ENCODE data around the gene PRELP.

The PRELP gene

DNA sequence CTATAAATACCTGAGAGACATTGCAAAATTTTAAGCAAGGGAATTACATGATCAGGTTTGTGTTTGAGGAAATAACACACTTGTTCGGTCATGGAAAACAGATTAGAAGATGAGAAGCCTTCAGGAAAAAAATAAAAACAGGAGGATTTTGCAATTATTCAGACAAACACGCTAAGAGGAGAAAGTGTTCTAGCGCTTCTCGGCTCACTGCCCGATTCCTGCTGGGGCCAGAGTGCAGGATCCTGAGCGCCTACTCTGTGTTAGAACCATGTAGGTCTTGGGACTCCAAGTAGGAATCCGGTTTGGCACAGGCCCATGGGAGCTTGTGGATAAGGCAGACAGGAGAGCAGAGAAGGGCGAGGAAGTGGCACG, 8.1 kb upstream of the PRELP start:
- TF ChIP-seq, protein P1, sequence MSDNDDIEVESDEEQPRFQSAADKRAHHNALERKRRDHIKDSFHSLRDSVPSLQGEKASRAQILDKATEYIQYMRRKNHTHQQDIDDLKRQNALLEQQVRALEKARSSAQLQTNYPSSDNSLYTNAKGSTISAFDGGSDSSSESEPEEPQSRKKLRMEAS (IDR thresholded peaks at IDR 0.05; ENCODE audit: low read depth, low read length): no peak
- no peak for TF ChIP-seq POLR2A (IDR thresholded peaks at IDR 0.05; ENCODE audit: extremely low read depth, insufficient read length)
- TF ChIP-seq MYC (IDR thresholded peaks at IDR 0.05; ENCODE audit: low read depth, low read length): no peak
- no peak for TF ChIP-seq CTCF (IDR thresholded peaks at IDR 0.05; ENCODE audit: low read depth, low read length)
- H3K4me3 ChIP-seq (ENCODE audit: low read depth, low read length): no peak overlapping the region
- DNase-seq (ENCODE audit: low read depth): no peak

DNA sequence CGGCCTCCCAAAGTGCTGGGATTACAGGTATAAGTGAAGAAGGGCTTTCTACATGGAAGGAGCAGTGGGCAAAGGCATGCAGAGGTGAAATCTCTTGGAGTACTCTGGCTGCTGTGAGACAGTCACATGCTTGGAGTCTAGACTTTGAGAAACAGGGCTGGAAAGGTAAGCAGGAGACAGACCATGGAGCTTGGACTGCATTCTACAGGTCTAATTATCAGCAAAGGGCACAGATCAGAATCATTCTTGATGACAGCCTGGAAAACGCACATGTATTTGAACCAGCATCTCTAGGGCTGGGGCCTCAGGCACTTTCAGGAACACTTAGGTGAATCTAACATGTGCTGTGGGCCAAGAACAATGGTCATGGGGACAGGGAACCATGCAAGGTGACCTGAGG, 7.3 kb upstream of the PRELP start:
- no peak overlapping the region for H3K4me3 ChIP-seq (ENCODE audit: low read depth, low read length)
- no peak for DNase-seq (ENCODE audit: low read depth)
- TF ChIP-seq CTCF (IDR thresholded peaks at IDR 0.05; ENCODE audit: low read depth, low read length): no peak
- TF ChIP-seq POLR2A (IDR thresholded peaks at IDR 0.05; ENCODE audit: extremely low read depth, insufficient read length): no peak
- TF ChIP-seq, protein P1 (IDR thresholded peaks at IDR 0.05; ENCODE audit: low read depth, low read length): no peak
- no peak for TF ChIP-seq MYC (IDR thresholded peaks at IDR 0.05; ENCODE audit: low read depth, low read length)

DNA sequence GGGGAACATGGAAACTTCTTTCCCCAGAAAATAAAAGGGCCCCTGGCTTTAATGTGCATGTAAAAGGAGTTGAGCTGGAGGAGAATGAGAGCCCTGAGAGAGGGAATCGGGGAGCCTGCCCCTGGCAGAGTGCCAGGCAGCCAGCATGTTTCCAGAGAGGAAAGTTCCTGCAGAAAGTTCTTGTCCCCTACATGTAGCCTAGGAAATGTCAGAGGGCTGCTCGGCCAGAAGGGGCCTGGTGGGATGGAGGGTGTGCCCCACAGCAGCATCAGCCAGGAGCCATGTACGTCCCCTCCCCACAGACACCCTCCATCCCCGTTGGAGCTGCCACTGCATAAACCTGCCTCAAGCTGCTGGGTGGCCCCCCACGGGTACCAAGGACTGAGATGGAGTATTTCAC, 5.4 kb upstream of the PRELP start:
- no peak for DNase-seq (ENCODE audit: low read depth)
- TF ChIP-seq, protein P1 (IDR thresholded peaks at IDR 0.05; ENCODE audit: low read depth, low read length): no peak
- TF ChIP-seq POLR2A (IDR thresholded peaks at IDR 0.05; ENCODE audit: extremely low read depth, insufficient read length): no peak
- no peak for TF ChIP-seq MYC (IDR thresholded peaks at IDR 0.05; ENCODE audit: low read depth, low read length)
- TF ChIP-seq CTCF (IDR thresholded peaks at IDR 0.05; ENCODE audit: low read depth, low read length): no peak
- no peak overlapping the region for H3K4me3 ChIP-seq (ENCODE audit: low read depth, low read length)

- TF ChIP-seq CTCF (IDR thresholded peaks at IDR 0.05; ENCODE audit: low read depth, low read length) (no peak), MYC (IDR thresholded peaks at IDR 0.05; ENCODE audit: low read depth, low read length) (no peak)
- no peak for DNase-seq (ENCODE audit: low read depth)
- no peak overlapping the region for H3K4me3 ChIP-seq (ENCODE audit: low read depth, low read length)
Observed at GRCh38 chr1:203471841-203472240, 3.8 kb upstream of the PRELP start.

GRCh38 chr1:203473281-203473680, 2.3 kb upstream of the PRELP start:
- TF ChIP-seq MYC (IDR thresholded peaks at IDR 0.05; ENCODE audit: low read depth, low read length): no peak
- no peak for TF ChIP-seq POLR2A (IDR thresholded peaks at IDR 0.05; ENCODE audit: extremely low read depth, insufficient read length)
- TF ChIP-seq, protein P1 (IDR thresholded peaks at IDR 0.05; ENCODE audit: low read depth, low read length): no peak
- no peak for TF ChIP-seq CTCF (IDR thresholded peaks at IDR 0.05; ENCODE audit: low read depth, low read length)
- no peak for DNase-seq (ENCODE audit: low read depth)
- H3K4me3 ChIP-seq (ENCODE audit: low read depth, low read length): no peak overlapping the region

DNA sequence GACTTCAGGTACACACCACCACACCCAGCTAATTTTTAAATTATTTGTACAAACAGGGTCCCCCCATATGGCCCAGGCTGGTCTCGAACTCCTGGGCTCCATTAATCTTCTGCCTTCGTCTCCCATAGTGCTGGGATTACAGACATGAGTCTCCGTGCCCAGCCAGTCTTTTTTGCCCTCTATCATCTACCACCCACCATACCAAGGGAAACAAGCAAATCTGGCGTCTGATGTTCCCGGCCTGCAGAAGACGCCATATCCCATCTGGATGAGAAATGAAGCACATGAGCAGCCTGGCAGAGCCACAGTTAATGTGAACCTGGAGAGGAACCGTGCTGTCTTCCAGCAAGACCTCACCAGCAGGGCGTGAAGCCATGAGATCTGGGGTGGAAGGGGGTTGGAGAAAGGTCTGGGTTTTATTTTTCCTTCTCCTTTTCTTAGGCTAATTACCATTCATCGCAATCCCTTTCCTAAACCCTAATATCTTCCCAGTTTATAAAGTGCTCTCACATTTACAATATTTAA, 1.8 kb upstream of the PRELP start:
- DNase-seq (ENCODE audit: low read depth): no peak
- TF ChIP-seq CTCF (IDR thresholded peaks at IDR 0.05; ENCODE audit: low read depth, low read length): no peak
- TF ChIP-seq, protein P1 (IDR thresholded peaks at IDR 0.05; ENCODE audit: low read depth, low read length): no peak
- no peak overlapping the region for H3K4me3 ChIP-seq (ENCODE audit: low read depth, low read length)

All from NB4 (cell line).